Ovary (tissue), 3 donors: Measurements from ENCODE around the gene ADAMTS12.

Experiments used
- EP300 ChIP-seq: sonication (generic); formaldehyde crosslinking; IDR thresholded peaks from one replicate; pipeline ENCODE4 v1.6.1; 2017; ENCODE audit warnings: antibody characterized with exemption
- POLR2A ChIP-seq: fragments of 450-650 bp; IDR thresholded peaks from one replicate; pipeline ENCODE4 v1.6.1; 2017; ENCODE audit warnings: antibody characterized with exemption, mild to moderate bottlenecking, moderate library complexity
- TF ChIP-seq, protein P1 (sequence below), 3 donors: fragments of 450-650 bp in 2 of 3; fragments of 200-600 bp in 1 of 3; IDR thresholded peaks; one replicate each; pipeline versions ENCODE4 v1.5.1 to v1.8.0; 2016 to 2022; ENCODE audit warnings: antibody characterized with exemption in 3 of 3, mild to moderate bottlenecking in 1 of 3
- donor health status: DM: no; HTN: no; CAD: no.

DNA sequence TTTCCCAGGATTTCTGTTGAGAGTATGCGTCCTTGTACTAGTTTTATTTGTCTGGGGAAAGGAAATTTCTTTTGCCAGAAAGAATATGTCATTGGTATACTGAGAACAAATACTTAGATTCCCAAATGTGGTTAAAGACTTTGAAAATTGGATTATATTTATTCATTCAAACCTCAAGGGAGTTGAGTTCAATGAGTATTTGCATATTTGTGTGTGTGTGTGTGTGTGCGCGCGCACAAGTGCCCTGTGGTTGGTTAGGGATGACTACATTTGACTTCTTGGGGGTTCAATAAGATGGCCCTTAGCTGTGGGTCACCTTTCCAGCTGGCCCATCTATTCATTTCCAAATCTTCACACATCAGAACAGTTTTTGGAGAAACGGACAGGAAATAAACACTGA lies 49.3 kb upstream of the ADAMTS12 start:
- TF ChIP-seq, protein P1, sequence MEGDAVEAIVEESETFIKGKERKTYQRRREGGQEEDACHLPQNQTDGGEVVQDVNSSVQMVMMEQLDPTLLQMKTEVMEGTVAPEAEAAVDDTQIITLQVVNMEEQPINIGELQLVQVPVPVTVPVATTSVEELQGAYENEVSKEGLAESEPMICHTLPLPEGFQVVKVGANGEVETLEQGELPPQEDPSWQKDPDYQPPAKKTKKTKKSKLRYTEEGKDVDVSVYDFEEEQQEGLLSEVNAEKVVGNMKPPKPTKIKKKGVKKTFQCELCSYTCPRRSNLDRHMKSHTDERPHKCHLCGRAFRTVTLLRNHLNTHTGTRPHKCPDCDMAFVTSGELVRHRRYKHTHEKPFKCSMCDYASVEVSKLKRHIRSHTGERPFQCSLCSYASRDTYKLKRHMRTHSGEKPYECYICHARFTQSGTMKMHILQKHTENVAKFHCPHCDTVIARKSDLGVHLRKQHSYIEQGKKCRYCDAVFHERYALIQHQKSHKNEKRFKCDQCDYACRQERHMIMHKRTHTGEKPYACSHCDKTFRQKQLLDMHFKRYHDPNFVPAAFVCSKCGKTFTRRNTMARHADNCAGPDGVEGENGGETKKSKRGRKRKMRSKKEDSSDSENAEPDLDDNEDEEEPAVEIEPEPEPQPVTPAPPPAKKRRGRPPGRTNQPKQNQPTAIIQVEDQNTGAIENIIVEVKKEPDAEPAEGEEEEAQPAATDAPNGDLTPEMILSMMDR (IDR thresholded peaks at IDR 0.05) = no peak
- no peak for TF ChIP-seq POLR2A
- TF ChIP-seq EP300 = no peak
